Measurements from ENCODE around the gene CEP44. TPM values are rescaled to one million over a fixed set of nuclear protein-coding genes. Genes with fewer than 3 reads are reported as not detected.

Gene CEP44
- total and polyA plus RNA-seq, 4 donors, result 2.4 to 19.0 (median 12.0) TPM

DNA sequence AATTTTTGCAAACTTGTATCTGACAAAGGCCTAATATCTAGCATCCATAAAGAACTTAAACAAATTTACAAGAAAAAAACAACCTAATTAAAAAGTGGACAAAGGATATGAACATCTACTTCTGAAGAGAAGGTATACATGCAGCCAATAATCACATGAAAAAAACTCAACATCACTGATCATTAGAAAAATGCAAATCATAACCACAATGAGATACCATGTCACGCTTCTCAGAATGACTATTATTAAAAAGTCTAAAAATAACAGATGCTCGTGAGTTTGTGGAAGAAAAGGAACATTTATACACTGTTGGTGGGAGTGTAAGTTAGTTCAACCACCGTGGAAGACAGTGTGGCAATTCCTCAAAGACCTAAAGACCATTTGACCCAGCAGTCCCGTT lies 24.0 kb downstream of the CEP44 start:
- Histone ChIP-seq H3K4me3 (ENCODE audit: low read length in 2 of 2) (no peak overlapping the region), H3K27ac (ENCODE audit: low read depth in 1 of 2, low read length in 2 of 2) (no peak overlapping the region), H3K9me3 (ENCODE audit: control insufficient read depth, low read length) (no peaks in the 10 kb centered on the region), H3K4me1 (ENCODE audit: control insufficient read depth in 1 of 2, insufficient read depth in 2 of 2, low read length in 2 of 2) (no peaks in the 10 kb centered on the region), H3K36me3 (ENCODE audit: control insufficient read depth in 1 of 2, insufficient read depth in 2 of 2, low read length in 1 of 2) (no peaks in the 10 kb centered on the region), H3K27me3 (ENCODE audit: control insufficient read depth in 1 of 2, insufficient read depth in 2 of 2, low read length in 1 of 2) (no peaks in the 10 kb centered on the region)
- no peak for ATAC-seq (ENCODE audit: low FRiP score)
- DNase-seq, result no peak
- intact Hi-C loops (cut with DNase I), result no loop called here
- 87 to 90% methylated on average over 4 of the region's 4 CpGs for WGBS, 2 donors

DNA sequence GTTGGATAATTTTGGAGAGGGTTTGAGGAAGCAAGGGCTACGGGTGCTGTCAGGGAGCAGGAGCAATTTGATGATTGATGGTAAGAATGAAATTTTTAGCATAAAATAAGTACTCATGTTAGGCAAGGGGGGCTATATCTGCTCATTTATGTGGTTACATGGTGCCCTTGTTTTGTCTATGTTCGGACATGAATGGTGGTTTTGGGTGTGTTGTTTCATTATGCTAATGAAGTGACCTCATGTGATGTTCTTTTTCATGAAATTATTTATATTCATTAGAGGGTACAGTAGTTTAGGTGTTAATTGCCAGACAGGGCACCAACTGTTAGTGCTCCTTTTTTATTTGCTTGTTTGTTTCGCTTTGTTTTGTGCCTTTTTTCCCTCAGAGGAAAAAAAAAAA lies 29.3 kb downstream of the CEP44 start:
- intact Hi-C loops (cut with DNase I), result no loop called here
- WGBS, 2 donors, result 92% methylated on average over 3 of the region's 3 CpGs

DNA sequence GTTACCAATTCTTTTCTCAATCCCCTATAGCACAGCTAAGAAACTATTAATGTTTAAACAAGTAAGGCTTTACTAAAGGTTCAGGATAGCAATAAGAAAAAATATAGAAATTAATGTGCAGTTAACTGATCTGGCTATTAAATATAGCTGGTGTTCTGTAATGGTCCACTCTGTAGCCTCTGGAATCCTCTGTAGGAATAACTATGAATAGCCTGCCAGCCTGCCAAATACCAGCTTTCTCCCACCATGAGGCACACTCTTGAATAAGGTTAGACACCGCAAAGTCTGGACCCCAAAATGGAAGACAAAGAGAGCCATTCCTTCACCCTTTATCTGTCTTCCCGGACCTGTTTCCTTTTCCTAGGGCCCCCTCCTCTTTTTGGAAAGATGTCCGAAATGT lies 30.6 kb downstream of the CEP44 start:
- Histone ChIP-seq H3K27ac (ENCODE audit: low read depth in 1 of 2, low read length in 2 of 2) (no peak overlapping the region), H3K36me3 (ENCODE audit: control insufficient read depth in 1 of 2, insufficient read depth in 2 of 2, low read length in 1 of 2) (no peaks in the 10 kb centered on the region), H3K27me3 (ENCODE audit: control insufficient read depth in 1 of 2, insufficient read depth in 2 of 2, low read length in 1 of 2) (no peaks in the 10 kb centered on the region), H3K4me3 (ENCODE audit: low read length in 2 of 2) (no peak overlapping the region), H3K4me1 (ENCODE audit: control insufficient read depth in 1 of 2, insufficient read depth in 2 of 2, low read length in 2 of 2) (no peaks in the 10 kb centered on the region), H3K9me3 (ENCODE audit: control insufficient read depth, low read length) (no peaks in the 10 kb centered on the region)
- ATAC-seq (ENCODE audit: low FRiP score) (no peak), DNase-seq (no peak)
- intact Hi-C loops (cut with DNase I), result no loop called here
- WGBS, 2 donors, result 96% methylated on average over 3 of the region's 3 CpGs

More for the DNA sequence above, 29.3 kb downstream of the CEP44 start:
- ATAC-seq (ENCODE audit: low FRiP score) (no peak), DNase-seq (no peak)
- no peaks in the 10 kb centered on the region for H3K27me3 ChIP-seq (ENCODE audit: control insufficient read depth in 1 of 2, insufficient read depth in 2 of 2, low read length in 1 of 2)
- no peaks in the 10 kb centered on the region for H3K4me1 ChIP-seq (ENCODE audit: control insufficient read depth in 1 of 2, insufficient read depth in 2 of 2, low read length in 2 of 2)
- no peaks in the 10 kb centered on the region for H3K9me3 ChIP-seq (ENCODE audit: control insufficient read depth, low read length)
- no peak overlapping the region for H3K4me3 ChIP-seq (ENCODE audit: low read length in 2 of 2)
- H3K36me3 ChIP-seq (ENCODE audit: control insufficient read depth in 1 of 2, insufficient read depth in 2 of 2, low read length in 1 of 2), result no peaks in the 10 kb centered on the region
- H3K27ac ChIP-seq (ENCODE audit: low read depth in 1 of 2, low read length in 2 of 2), result no peak overlapping the region

DNA sequence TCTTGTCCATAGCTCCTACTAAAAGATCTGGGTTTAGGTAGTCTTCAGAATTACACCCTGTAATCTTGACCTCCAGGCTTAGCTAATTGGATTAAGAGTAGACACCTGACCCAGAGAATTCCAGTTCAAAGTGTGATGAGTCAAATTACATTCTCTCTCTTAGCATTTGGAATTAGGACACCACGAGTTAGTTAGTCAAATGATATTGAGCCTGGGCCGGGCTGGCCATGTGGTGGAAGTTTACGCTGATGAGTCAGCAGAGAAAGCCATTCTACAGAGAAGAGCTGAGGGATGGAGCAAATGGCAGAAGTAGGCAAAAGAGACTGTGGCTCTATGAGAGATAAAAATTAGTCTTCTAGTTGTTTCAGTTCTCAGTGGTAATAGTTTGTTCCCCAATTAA lies 31.1 kb downstream of the CEP44 start:
- Histone ChIP-seq H3K27ac (ENCODE audit: low read depth in 1 of 2, low read length in 2 of 2) (no peak overlapping the region), H3K27me3 (ENCODE audit: control insufficient read depth in 1 of 2, insufficient read depth in 2 of 2, low read length in 1 of 2) (no peaks in the 10 kb centered on the region), H3K9me3 (ENCODE audit: control insufficient read depth, low read length) (no peaks in the 10 kb centered on the region), H3K4me3 (ENCODE audit: low read length in 2 of 2) (no peak overlapping the region), H3K36me3 (ENCODE audit: control insufficient read depth in 1 of 2, insufficient read depth in 2 of 2, low read length in 1 of 2) (no peaks in the 10 kb centered on the region), H3K4me1 (ENCODE audit: control insufficient read depth in 1 of 2, insufficient read depth in 2 of 2, low read length in 2 of 2) (no peaks in the 10 kb centered on the region)
- intact Hi-C loops (cut with DNase I), result loop anchor here in 1 of 2 donors (5.0 kb wide), 1 partner anchor 97 kb away; no protein-coding TSS in a partner anchor
- no peak for ATAC-seq (ENCODE audit: low FRiP score)
- no peak for DNase-seq
- 86 to 87% methylated on average over 3 of the region's 3 CpGs for WGBS, 2 donors

DNA sequence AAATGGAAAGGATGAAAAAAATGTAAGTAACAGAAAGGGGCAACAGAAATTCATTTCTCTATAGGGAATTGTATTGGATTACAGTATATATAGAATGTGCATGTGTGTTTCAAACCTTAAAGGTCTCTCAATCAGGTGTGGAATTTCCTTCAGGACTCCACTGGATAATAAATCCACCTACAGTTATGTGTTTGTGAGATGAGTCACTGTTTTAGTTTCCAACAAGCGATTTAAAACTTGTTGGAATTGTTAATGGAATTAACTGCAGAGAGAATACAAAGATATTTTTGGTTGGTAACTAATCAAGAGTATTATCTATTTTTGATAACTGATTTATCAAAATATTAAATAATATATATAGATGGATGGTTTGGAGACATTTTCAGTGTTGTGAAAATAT lies 32.8 kb downstream of the CEP44 start:
- 30 to 31% methylated on average over 1 of the region's 1 CpG for WGBS, 2 donors
- intact Hi-C loops (cut with DNase I), result loop anchor here in 1 of 2 donors (5.0 kb wide), 1 partner anchor 99 kb away; no protein-coding TSS in a partner anchor
- no peak for ATAC-seq (ENCODE audit: low FRiP score)

DNA sequence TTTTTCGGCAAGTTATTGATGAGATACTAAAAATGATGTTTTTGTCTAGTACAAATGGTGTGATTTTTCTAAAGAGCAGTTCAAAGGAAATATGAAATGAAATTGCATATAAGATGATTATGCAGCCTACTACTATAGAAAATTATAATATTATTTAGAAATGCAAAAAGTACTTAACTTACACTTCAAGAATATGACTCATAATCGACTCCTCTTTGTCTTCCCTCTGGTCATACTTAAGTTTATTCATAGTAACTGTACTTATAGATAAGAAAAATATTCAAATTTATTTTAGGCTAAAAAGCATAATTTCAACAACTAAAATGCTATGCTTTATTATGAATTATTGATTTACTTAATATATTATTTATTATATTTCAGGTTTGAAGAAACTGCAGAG lies 33.2 kb downstream of the CEP44 start:
- 61 to 65% methylated on average over 2 of the region's 2 CpGs for WGBS, 2 donors
- Histone ChIP-seq H3K36me3 (ENCODE audit: control insufficient read depth in 1 of 2, insufficient read depth in 2 of 2, low read length in 1 of 2) (no peaks in the 10 kb centered on the region), H3K9me3 (ENCODE audit: control insufficient read depth, low read length) (no peaks in the 10 kb centered on the region), H3K4me3 (ENCODE audit: low read length in 2 of 2) (no peak overlapping the region), H3K27ac (ENCODE audit: low read depth in 1 of 2, low read length in 2 of 2) (no peak overlapping the region), H3K4me1 (ENCODE audit: control insufficient read depth in 1 of 2, insufficient read depth in 2 of 2, low read length in 2 of 2) (no peaks in the 10 kb centered on the region), H3K27me3 (ENCODE audit: control insufficient read depth in 1 of 2, insufficient read depth in 2 of 2, low read length in 1 of 2) (no peaks in the 10 kb centered on the region)
- intact Hi-C loops (cut with DNase I), result loop anchor here in 1 of 2 donors (5.0 kb wide), 1 partner anchor 100 kb away; no protein-coding TSS in a partner anchor
- DNase-seq (no peak), ATAC-seq (ENCODE audit: low FRiP score) (no peak)

More for the DNA sequence above, 32.8 kb downstream of the CEP44 start:
- DNase-seq, result no peak
- Histone ChIP-seq H3K4me1 (ENCODE audit: control insufficient read depth in 1 of 2, insufficient read depth in 2 of 2, low read length in 2 of 2) (no peaks in the 10 kb centered on the region), H3K27me3 (ENCODE audit: control insufficient read depth in 1 of 2, insufficient read depth in 2 of 2, low read length in 1 of 2) (no peaks in the 10 kb centered on the region), H3K4me3 (ENCODE audit: low read length in 2 of 2) (no peak overlapping the region), H3K27ac (ENCODE audit: low read depth in 1 of 2, low read length in 2 of 2) (no peak overlapping the region), H3K9me3 (ENCODE audit: control insufficient read depth, low read length) (no peaks in the 10 kb centered on the region), H3K36me3 (ENCODE audit: control insufficient read depth in 1 of 2, insufficient read depth in 2 of 2, low read length in 1 of 2) (no peaks in the 10 kb centered on the region)

DNA sequence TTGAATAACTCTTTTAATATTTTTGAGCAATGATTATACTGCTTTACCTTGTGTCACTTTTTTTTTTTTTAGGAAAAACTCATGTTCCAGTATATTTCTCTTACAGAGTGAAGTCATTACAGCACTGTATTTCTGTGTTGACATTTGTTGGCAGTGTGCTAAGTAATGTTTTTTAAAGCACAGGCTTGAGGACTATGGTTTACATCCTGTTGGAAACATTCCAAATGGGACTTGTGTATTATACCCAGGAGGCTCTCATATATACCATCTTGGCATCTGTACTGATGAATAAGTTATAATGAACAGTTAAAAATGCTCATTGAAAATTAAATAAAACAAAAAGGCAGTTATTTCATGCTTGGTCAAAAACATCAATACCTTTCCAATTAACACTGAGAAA lies 33.8 kb downstream of the CEP44 start:
- Histone ChIP-seq H3K9me3 (ENCODE audit: control insufficient read depth, low read length) (no peaks in the 10 kb centered on the region), H3K27me3 (ENCODE audit: control insufficient read depth in 1 of 2, insufficient read depth in 2 of 2, low read length in 1 of 2) (no peaks in the 10 kb centered on the region), H3K36me3 (ENCODE audit: control insufficient read depth in 1 of 2, insufficient read depth in 2 of 2, low read length in 1 of 2) (no peaks in the 10 kb centered on the region), H3K27ac (ENCODE audit: low read depth in 1 of 2, low read length in 2 of 2) (no peak overlapping the region), H3K4me3 (ENCODE audit: low read length in 2 of 2) (no peak overlapping the region), H3K4me1 (ENCODE audit: control insufficient read depth in 1 of 2, insufficient read depth in 2 of 2, low read length in 2 of 2) (no peaks in the 10 kb centered on the region)
- intact Hi-C loops (cut with DNase I), result loop anchor here in 1 of 2 donors (5.0 kb wide), 1 partner anchor 100 kb away; no protein-coding TSS in a partner anchor
- DNase-seq (no peak), ATAC-seq (ENCODE audit: low FRiP score) (no peak)

DNA sequence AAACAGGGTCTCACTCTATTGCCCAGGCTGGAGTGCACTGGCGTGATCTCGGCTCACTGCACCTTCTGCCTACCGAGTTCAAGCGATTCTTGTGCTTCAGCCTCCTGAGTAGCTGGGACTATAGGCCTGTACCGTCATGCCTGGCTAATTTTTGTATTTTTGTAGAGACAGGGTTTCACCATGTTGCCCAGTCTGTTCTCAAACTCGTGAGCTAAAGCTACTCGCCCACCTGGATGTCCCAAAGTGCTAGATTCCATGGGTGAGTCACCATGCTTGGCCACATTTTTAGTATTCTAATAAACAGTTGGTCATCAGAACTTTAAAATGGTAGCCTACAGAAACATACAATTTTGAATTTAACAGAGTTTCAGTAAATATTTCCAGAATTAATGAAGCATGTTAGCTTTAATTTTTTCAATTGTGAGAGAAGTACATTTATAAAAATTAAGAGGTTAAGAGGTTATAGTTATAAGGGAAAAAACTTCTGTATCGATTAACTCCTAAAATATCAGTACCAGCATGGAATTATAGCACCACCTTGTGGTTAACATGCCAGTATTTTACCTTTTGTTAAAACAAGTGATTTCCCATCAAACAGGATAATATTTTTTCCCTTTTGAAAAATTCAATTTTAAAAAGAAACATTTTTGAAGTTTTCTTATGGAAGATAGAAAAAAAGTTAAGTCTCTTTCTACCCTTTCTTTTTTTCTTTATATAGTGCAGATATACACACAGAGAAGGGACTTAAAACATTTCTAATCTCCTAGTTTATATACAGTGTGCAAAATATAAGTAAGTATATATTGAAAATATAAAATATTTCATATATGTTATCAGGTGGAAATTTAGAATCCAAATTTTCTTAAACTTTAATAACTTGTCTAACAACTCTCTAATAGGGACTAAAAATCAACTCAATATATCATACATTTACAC lies 35.4 kb downstream of the CEP44 start:
- ATAC-seq (ENCODE audit: low FRiP score) (no peak), DNase-seq (no peak)
- Histone ChIP-seq H3K36me3 (ENCODE audit: control insufficient read depth in 1 of 2, insufficient read depth in 2 of 2, low read length in 1 of 2) (no peaks in the 10 kb centered on the region), H3K9me3 (ENCODE audit: control insufficient read depth, low read length) (no peaks in the 10 kb centered on the region), H3K4me1 (ENCODE audit: control insufficient read depth in 1 of 2, insufficient read depth in 2 of 2, low read length in 2 of 2) (no peaks in the 10 kb centered on the region), H3K4me3 (ENCODE audit: low read length in 2 of 2) (no peak overlapping the region), H3K27ac (ENCODE audit: low read depth in 1 of 2, low read length in 2 of 2) (no peak overlapping the region), H3K27me3 (ENCODE audit: control insufficient read depth in 1 of 2, insufficient read depth in 2 of 2, low read length in 1 of 2) (no peaks in the 10 kb centered on the region)
- intact Hi-C loops (cut with DNase I), result loop anchor here in 1 of 2 donors (5.0 kb wide), 1 partner anchor 102 kb away; no protein-coding TSS in a partner anchor
- WGBS, 2 donors, result 51 to 63% methylated on average over 8 of the region's 8 CpGs

All from aorta (tissue), 5 donors.